Mucosa of rectum (tissue), 2 donors: Measurements from ENCODE around the gene PLXNA2.

Experiments
- H3K27ac ChIP-seq, 2 donors: one replicate each; pipeline ENCODE4 v1.7.0; 2013; ENCODE audit warnings: inconsistent platforms in 2 of 2, low read depth in 2 of 2, low read length in 2 of 2
- H3K27me3 ChIP-seq, 2 donors: one replicate each; pipeline ENCODE4 v1.7.0; 2013; ENCODE audit warnings: low read length in 2 of 2; ENCODE audit not compliant: control insufficient read depth in 2 of 2, insufficient read depth in 2 of 2
- H3K36me3 ChIP-seq, 2 donors: one replicate each; pipeline ENCODE4 v1.7.0; 2013; ENCODE audit warnings: low read length in 2 of 2; ENCODE audit not compliant: control insufficient read depth in 2 of 2, insufficient read depth in 2 of 2
- H3K4me1 ChIP-seq, 2 donors: one replicate each; pipeline ENCODE4 v1.7.0; 2013; ENCODE audit warnings: low read length in 2 of 2, mild to moderate bottlenecking in 1 of 2; ENCODE audit not compliant: control insufficient read depth in 2 of 2, insufficient read depth in 2 of 2
- H3K4me3 ChIP-seq, 2 donors: one replicate each; pipeline ENCODE4 v1.7.0; 2013; ENCODE audit warnings: low read length in 2 of 2
- H3K9ac ChIP-seq, 2 donors: one replicate each; pipeline ENCODE4 v1.7.0; 2013; ENCODE audit warnings: low read length in 2 of 2, low read depth in 1 of 2, mild to moderate bottlenecking in 1 of 2
- H3K9me3 ChIP-seq, 2 donors: one replicate each; pipeline ENCODE4 v1.7.0; 2013; ENCODE audit warnings: low read length in 2 of 2; ENCODE audit not compliant: control insufficient read depth in 2 of 2
- donor health status: healthy.
- donor health status: Normal muscosa, but diverticular disease.

The PLXNA2 gene

DNA sequence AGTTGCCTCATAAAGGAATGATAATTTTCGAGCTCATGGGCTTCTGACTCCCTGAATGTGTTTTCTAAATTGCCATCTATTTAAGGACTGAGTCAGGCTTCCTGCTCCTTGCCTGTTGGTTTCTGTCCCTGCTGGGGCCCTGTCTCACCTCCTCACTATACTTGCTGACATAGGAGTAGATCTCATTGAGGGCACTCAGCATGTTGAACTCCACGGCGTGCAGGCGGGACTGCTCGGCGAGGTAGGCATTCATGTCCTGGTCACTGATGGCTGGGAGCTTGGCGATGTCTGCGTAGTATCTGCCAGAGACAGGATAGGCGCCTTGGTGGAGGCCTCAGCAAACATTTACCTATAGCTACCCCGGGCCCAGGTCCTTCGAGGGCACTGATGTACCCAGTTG lies 216.3 kb downstream of the PLXNA2 start:
- Histone ChIP-seq H3K9ac (no peak overlapping the region), H3K27me3 (no peaks in the 10 kb centered on the region), H3K36me3 (peaks cover 27% of the 10 kb centered on the region in 2 donors), H3K9me3 (no peaks in the 10 kb centered on the region), H3K27ac (peak overlapping the region in 1 of 2 donors; percentile 13), H3K4me3 (no peak overlapping the region), H3K4me1 (peaks cover 16 to 23% of the 10 kb centered on the region in 2 donors)

DNA sequence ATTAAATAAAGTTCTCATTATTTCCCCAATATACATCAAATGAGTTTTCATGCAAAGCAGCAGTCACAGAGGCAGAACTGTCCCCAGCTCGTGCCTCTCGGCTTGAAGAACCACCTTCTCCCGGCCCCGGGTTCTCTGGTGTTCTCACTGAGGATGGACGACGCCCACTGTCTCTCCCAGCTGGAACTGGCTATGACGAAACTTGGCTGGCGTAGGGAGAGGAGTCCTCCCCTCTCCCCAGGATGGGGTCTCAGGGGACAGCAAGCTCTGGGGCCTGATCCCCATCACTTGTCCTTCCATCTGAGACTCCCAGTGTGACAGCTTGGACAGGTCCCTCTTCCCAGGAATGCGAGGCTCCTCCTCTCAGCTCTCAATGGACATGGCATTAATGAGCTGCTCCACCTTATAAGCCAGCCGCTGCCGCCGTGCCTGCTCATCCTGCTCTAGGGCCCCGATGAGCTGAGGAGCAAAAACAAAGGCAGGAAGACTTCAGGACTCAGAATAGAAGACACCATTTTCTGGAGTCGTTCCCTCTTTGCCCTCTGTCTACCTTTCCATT lies 217.2 kb downstream of the PLXNA2 start:
- H3K36me3 ChIP-seq: peaks cover 18 to 24% of the 10 kb centered on the region in 2 donors

DNA sequence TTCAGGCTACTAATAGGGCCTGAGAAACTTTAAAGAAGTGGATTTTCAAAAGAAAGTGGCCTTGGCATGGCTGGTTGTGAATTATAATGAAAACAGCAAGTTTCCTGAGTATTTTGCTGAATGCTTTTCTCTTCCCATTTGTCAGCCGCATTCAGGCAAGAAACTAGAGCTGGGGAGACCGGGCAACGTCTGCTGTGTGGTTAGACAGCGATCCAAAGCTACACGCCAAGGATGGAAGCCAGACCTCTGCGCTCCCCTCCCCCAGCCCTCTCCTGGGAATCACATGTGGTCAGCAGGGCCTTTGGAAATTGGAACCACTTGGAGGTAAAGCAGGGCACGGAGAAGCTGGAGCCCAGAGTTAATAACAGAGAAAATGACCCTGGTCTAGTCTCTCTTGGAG lies 219.2 kb downstream of the PLXNA2 start:
- H3K9me3 ChIP-seq: no peaks in the 10 kb centered on the region
- H3K4me3 ChIP-seq: no peak overlapping the region
- no peak overlapping the region for H3K9ac ChIP-seq
- H3K4me1 ChIP-seq: peaks cover 9 to 16% of the 10 kb centered on the region in 2 donors
- H3K27me3 ChIP-seq: no peaks in the 10 kb centered on the region
- H3K27ac ChIP-seq: no peak overlapping the region
- H3K36me3 ChIP-seq: peaks cover 11 to 18% of the 10 kb centered on the region in 2 donors

More for the DNA sequence above, 217.2 kb downstream of the PLXNA2 start:
- Histone ChIP-seq H3K27me3 (no peaks in the 10 kb centered on the region), H3K4me1 (peaks cover 16 to 23% of the 10 kb centered on the region in 2 donors), H3K27ac (no peak overlapping the region), H3K9me3 (no peaks in the 10 kb centered on the region), H3K4me3 (no peak overlapping the region), H3K9ac (no peak overlapping the region)

DNA sequence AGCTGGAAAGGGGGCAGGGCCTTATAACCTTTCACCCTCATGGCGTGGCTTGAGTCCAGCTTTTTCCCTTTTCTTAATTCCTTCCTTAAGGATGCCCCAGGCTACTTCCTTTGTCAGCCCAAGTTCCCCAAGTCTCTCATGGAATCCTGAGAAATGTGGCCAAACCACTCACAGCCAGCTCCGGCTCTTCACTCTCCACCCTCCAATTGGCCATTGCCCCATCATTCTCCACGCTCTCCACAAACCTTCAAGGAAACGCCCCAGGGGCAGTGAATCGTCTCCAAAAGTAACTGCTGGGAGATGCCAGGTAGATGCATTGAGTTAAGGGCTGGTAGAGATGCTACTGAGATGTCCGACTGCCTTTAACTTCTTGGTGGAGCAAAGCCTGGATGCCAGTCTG lies 219.8 kb downstream of the PLXNA2 start:
- H3K4me3 ChIP-seq: no peak overlapping the region
- peaks cover 6 to 10% of the 10 kb centered on the region in 2 donors for H3K4me1 ChIP-seq
- no peak overlapping the region for H3K27ac ChIP-seq
- H3K27me3 ChIP-seq: no peaks in the 10 kb centered on the region
- no peaks in the 10 kb centered on the region for H3K9me3 ChIP-seq
- H3K9ac ChIP-seq: no peak overlapping the region
- peaks cover 11 to 18% of the 10 kb centered on the region in 2 donors for H3K36me3 ChIP-seq

DNA sequence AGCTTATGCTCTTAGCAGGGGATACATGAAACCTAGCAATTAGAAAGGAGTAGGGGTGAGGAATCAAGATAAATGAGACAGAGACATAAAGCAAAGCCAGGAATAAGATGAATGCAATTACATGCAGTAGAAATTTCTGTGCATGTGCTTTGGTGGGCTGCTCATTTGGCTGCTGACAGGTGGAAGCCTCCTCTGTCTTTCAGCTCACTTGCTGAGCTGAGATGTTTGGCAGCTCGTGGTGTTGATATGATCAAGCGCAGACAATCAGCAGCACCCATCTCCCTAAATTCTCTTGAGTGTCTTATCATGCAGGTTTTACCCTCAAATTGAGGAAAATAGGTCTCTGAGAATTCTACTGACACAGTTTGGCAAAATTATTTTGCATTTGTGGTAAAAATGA lies 224.9 kb downstream of the PLXNA2 start:
- no peaks in the 10 kb centered on the region for H3K9me3 ChIP-seq
- H3K27me3 ChIP-seq: no peaks in the 10 kb centered on the region
- no peaks in the 10 kb centered on the region for H3K4me1 ChIP-seq
- no peak overlapping the region for H3K27ac ChIP-seq
- H3K9ac ChIP-seq: no peak overlapping the region
- no peak overlapping the region for H3K4me3 ChIP-seq
- H3K36me3 ChIP-seq: no peaks in the 10 kb centered on the region

DNA sequence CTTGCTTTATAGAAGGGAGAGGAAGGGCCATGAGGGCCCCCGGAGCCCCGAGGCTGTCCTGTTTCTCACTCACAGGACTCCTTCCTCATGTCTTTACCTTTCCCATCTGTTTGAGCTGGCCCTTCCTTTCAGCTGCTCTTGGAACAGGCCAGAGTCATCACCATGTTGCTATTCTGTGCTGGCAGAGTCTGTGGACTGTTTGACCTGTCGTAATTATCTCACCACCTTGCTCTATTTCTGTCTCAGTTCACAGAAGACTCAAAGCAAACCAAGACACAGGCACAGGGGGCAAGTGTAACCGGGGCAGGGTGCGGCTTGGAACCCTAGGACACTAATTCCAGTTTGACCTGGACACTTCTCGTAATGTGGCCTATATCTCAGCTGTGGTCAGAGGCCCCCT lies 228.9 kb downstream of the PLXNA2 start:
- H3K9ac ChIP-seq: no peak overlapping the region
- no peaks in the 10 kb centered on the region for H3K9me3 ChIP-seq
- no peaks in the 10 kb centered on the region for H3K36me3 ChIP-seq
- no peak overlapping the region for H3K4me3 ChIP-seq
- H3K4me1 ChIP-seq: no peaks in the 10 kb centered on the region
- no peaks in the 10 kb centered on the region for H3K27me3 ChIP-seq
- no peak overlapping the region for H3K27ac ChIP-seq

DNA sequence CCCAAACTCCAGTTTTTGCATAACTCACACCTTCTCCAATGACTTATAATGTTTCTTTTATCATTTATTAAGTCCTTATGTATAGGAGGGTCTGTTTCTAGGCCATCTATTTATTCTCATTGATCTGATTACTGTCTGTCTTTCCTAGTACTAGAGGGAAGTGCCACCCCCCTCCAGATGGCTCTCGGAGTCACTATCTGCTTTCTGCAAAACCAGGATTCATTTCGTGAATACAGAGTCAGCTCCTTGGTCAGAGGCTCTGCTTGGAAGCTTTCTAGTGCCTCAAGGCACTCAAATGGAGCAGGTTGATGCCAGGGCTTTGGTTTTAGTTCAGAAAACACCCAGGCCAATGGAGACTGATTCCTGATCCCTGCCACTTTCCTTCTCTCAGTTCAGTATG lies 231.0 kb downstream of the PLXNA2 start:
- H3K27me3 ChIP-seq: no peaks in the 10 kb centered on the region
- H3K36me3 ChIP-seq: no peaks in the 10 kb centered on the region
- H3K27ac ChIP-seq: no peak overlapping the region
- no peak overlapping the region for H3K9ac ChIP-seq
- H3K4me3 ChIP-seq: no peak overlapping the region
- H3K9me3 ChIP-seq: no peaks in the 10 kb centered on the region
- H3K4me1 ChIP-seq: no peaks in the 10 kb centered on the region

DNA sequence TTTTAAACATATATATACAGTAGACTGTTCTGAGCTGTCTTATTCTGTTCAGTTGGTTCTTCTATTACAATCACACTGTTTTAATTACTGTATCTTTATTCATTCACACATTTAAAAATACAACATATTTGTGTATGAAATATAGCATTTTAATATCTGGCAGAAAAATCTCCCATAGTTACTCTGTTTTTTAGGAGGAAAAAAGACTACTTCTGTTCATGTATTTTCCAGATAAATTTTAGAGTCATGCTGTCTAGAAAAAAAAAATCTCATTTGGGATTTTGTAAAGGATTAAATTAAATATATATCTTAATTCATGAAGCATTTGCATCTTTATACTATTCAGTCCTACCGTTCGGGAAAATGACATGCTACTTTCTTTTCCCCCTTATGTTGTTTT lies 231.5 kb downstream of the PLXNA2 start:
- Histone ChIP-seq H3K9me3 (no peaks in the 10 kb centered on the region), H3K36me3 (no peaks in the 10 kb centered on the region), H3K9ac (no peak overlapping the region), H3K4me1 (no peaks in the 10 kb centered on the region), H3K27me3 (no peaks in the 10 kb centered on the region), H3K27ac (no peak overlapping the region), H3K4me3 (no peak overlapping the region)

DNA sequence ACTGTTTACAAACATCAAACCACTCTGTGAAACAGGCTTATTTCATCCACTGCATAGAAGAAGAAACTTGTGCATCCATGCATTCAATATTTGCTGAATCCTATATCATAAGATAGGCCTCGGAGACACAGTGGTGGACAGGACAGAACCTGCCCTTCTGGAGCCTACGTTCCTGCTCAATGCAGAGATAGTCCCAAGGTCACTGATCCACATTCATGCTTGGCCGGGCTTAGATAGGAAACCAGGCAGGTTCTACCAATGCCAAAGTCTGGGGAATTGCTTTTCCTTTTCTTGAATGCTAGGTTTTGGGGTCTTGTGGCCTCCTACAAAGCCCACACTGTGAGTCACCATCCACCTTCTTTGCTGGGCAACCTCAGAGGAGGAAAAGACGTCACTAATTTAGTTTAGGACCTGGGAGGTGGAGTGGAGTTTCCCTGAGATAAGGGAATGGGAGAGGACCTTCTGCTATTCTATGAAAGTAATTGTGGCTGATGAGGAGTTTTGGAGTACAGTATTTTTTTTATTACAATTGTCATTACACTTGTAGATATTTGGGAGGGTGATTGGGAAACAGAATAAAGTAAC lies 233.6 kb downstream of the PLXNA2 start:
- Histone ChIP-seq H3K4me1 (no peaks in the 10 kb centered on the region), H3K4me3 (no peak overlapping the region), H3K27me3 (no peaks in the 10 kb centered on the region), H3K36me3 (no peaks in the 10 kb centered on the region), H3K27ac (no peak overlapping the region), H3K9me3 (no peaks in the 10 kb centered on the region), H3K9ac (no peak overlapping the region)

DNA sequence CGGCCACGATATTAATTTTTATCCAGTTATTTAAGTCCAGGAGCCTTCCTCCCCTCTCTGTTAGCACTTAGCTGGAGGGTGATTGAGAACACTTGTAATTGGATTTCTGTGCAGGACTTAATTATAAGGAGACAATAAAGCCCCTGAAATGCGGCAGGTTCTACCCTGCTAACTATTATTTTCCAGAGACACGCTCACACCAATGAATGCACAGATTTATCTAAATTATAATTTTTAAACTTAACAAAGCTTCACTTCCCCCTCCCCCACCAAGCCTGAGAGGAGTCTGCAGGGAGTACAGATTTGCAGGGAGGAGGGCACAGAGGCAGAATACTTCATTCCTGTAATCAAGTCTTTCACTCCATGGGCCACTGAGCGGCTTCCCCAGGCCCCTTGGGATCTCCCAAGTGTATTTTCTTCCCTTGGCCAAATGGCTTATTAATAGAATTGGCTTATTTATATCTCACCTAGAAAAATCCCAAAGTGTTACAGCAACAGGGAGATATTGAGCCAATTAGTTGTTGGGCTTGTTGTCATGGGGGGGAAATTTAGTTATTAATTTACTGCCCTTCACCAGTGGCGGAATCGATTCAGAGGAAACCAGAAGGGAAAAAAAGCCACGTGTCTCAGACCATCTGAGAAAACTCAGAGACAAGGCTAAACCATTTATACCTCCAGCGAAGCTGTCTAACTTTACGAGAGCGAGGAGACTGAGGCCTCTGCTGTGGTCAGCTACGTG lies 234.3 kb downstream of the PLXNA2 start:
- Histone ChIP-seq H3K27ac (no peak overlapping the region), H3K27me3 (no peaks in the 10 kb centered on the region), H3K9me3 (no peaks in the 10 kb centered on the region), H3K36me3 (no peaks in the 10 kb centered on the region), H3K4me1 (no peaks in the 10 kb centered on the region), H3K9ac (no peak overlapping the region), H3K4me3 (no peak overlapping the region)
